ENCODE measurements around the gene TTLL12.

Gene TTLL12

DNA sequence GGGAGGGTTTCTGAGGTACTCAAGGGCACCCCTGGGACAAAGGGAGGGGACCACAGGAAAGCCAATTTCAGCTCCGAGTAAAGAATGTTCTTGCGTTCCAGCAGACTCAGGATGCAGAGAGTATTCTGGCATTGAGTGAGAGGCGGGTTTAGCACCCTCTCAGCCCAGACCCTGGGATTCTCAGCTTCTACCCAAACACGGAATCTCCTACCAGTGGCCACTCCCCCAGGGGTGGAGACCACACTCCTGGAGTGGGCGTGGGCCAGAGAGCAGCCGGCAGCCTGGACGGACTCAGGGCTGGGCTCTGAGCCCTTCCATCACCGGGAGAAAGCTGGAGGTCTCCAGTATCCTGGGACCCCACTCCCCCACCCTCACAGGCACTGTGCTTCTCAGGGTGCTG is 26.1 kb upstream of the TTLL12 start:
- no peak for DNase-seq

DNA sequence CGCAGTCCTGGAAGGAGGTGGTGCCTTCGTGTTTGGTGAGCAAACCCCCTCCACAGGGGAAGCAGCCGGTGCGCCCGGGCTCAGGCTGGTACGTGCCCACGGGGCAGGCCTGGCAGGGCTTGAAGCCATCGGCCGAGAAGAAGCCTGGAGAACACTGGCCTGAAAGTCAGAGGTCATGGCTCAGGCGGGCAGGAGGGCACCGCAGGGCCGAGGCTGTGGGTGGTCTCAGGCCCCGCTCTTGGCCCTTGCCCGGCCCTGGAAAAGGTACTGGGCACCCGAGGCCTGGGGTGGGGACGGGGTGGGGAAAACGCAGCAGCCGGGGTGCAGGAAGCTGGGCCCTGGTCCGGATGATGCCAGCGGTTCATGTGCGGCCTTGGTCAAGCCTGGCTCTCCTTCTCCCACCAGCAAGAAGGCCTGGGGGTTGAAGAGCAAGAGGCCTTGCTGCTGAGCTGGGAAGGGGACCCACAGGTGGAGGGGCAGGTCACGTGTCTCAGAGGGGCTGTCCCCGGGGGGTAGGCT is 25.6 kb upstream of the TTLL12 start:
- no peak for DNase-seq

DNA sequence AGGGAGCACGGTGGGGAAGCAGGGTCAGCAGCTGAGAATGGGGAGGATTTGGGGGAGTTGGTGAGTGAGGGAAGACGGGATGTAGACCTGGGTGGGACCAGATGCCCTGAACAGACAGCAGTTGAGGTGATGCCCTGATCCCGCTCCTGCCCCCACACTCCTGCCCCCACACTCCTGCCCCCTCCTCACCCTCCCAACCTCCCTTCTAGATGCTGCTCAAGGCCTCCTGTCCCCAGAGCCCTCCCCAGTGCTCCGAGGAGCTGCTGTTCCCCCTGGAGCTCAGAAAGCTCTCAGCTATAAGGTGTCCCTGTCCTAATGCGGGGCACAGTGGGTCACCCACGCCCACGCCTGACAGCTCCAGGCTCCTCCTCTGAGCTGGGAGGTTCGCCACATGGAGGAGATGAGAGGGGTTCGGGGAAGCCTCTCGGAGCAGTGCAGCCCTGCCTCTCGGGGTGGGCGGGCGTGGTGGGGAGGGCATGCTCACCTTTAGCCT is 25.1 kb upstream of the TTLL12 start:
- DNase-seq = no peak

DNA sequence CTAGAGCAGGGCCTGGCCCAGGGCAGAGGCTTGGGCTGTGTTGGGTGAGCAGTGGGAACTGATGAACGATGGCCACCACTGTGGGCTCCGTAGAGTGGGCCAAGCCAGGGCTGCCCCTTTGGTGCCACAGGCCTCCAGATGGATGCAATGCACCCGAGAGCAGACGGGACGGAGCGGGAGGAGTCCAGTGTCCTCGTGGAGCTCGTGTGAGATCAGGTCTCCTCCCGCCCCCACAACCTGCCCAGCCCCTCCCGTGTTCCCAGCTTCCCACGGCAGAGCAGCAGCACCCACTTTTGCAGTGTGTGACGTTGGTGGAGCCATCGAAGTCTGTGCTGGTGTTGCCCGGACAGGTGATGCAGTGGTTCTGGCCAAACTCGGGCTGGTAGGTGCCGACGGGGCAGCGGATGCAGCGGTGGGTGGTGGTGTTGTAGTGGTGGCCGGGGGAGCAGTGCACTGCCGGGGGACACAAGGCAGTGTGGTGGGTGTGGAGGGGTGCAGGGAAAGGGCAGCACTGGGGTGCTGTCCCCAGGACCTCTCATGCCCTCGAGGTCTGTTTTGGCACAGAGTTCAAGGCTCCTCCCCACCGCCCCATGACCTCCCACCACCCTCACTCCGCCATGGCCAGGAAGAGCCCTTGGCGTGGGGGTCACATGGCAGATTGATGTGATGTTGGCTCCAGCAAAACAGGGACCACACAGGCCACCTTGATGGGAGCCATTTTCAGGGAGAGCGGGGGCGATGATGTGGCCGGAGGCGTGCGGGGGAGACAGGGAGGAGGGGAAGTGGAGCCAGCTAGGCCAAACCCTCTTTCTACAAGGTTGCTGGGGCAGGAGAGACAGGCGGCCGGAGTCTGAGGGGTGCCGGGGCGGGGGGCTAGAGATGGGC is 23.9 kb upstream of the TTLL12 start:
- no peak for DNase-seq

DNA sequence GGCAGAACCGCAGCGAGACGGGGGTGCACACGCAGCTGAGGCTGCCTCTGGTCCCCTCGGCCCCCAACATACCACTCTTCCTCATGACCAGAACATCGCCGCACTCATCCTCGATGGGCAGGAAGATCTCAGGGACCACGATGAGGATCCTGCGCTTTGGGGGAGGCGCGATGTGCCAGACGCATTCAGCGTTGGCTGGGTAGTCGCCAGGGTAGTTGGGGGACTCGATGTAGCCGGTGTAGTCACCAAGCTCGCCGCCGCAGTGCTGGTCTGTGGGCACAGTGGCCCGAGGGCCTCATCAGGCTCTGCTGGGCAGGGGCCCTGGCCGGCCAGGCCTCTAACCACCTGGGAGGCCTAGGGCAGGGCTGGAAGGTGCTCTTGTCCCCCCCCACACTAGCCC is 23.0 kb upstream of the TTLL12 start:
- DNase-seq = no peak

DNA sequence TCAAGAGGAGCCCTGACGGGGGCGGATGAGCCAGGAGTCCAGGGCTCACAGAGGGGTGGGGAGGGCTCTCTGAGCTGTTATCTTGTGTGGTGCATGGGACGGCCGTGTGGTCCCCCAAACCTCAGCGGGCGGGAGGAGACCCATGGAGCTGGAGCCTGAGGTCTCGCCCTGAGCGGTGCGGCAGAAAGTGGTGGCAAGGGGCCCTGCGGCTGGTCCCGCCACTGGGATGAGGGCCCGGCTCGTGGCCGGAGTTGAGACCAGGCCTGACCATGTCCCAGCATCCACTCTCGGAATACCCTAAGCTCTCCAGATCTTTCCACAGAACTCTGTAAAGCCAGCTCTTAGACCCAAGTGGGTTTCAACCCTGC is 22.6 kb upstream of the TTLL12 start:
- no peak for DNase-seq

DNA sequence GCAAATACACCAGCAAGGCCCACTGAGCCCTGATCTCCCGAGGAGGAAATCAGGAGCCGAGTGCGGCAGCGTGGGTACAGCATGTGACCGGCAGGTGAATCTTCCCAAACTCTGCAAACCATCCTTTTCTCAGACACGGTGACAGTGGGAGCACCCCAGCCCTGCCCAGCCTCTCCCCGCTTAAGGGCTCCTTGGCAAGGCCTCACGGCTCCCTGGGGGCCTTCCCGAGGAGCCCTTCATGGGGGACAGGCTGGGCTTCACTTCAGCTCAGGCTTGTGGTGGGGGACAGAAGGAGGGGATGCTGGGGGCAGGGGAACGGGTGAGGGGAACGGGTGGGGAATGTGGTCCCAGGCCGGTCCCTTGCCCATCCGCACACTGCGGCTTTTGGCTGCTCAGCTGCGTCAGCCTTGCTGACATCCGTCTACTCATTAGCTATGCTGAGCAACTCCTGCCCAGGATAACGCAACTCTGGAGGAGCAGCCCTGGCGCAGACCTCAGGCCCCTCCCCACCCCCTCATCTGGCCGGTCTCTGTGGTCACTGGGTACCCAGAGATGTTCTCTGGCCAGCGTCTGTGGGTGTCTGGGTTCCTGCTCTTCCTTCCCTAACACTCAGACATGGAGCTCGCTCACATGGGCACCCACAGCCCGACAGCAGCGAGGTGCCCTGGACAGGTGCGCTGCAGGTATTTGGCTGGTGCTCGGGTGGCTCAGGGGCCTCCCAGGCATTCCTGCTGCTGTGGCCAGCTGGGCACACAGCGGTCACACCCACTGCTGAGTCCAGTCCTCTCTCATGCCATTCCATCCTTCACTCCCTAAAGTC is 22.0 kb upstream of the TTLL12 start:
- no peak for DNase-seq

DNA sequence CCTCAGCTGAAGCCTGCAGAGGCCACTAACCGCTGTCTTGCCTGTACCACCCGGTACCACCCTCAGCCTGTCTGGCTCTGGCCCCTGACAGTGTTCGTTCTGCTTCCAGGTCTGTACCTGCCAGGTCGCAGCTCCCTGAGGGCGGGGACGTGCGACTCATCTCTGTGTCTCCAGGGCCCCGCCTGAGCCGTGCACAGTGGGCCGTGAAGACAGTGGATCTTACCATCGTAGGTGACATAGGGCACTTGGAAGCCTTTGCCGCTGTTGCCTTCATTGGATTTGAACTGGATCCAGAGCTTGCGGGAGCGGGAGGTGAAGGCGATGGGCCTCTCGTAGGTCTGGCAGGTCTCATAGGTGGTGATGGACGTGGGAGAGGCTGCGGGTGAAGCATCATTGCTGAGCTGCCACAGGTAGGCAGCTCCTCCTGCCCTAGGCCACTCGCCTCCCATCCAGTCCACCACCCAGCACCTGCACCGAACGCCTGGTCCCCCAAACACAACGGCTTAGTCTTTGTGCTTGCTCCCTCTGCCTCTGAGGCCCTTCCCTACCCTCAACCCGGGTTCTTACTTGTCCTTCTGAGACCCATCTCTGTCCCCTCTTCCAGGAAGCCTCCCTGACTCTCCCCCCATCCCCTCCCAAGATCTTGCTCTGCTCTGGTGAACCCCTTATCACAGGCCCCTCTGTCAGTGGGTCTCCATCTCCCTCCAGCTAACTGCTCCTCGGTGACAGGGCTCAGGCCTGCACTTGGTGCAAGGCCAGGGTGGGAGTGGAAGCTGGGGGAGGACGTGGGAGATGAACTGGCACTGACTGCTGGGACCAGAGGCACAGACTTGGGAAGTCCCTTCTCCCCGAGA is 21.1 kb upstream of the TTLL12 start:
- DNase-seq = no peak

DNA sequence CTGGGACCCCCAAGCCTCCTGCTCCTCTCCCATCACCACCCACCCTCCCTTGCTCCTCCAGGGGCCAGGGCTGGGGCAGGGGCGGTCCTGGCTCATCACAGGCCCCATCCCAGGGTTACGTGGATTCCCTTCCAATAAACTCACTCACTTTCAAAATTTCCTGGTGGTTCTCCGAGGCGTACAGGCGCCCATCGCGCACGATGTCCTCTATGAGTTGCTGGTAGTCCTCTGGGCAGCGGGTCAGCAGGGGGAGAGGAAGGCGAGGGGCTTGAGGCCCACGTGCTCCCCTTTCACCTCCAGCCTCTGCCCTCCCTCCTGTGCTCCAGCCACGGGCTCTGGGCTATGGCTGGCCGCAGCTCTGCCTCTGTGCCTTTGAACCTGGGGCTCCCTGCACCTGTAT is 20.5 kb upstream of the TTLL12 start:
- DNase-seq = no peak

DNA sequence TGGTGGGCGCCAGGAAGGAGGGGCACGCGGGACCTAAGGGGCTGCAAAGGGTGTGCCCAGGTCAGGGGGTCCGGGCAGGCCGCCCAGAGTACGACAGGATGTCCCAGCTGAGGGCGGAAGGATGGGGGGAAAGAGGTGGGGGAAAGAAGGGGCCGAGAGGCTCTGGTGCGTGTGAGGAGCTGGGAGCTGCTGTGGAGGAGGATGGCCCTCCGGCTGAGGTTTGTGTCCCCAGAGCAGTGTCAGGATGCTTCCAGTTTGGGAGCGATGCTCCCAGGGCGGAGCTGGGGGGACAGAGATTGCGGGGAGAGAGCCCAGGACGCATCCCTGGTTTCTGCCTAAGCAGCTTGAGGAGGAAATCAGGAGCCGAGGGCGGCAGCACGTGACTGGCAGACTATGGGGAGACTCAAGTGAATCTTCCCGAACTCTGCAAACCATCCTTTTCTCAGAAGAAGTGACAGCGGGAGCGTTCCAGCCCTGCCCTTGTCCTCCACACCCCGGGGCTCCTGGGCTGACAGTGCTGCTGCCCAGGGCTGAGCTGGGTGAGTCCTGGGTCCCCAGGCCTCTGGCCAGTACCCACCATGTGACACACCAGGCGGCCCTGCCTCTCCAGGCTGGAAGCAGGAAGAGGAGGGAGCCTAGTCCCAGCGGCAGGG is 19.7 kb upstream of the TTLL12 start:
- no peak for DNase-seq

DNA sequence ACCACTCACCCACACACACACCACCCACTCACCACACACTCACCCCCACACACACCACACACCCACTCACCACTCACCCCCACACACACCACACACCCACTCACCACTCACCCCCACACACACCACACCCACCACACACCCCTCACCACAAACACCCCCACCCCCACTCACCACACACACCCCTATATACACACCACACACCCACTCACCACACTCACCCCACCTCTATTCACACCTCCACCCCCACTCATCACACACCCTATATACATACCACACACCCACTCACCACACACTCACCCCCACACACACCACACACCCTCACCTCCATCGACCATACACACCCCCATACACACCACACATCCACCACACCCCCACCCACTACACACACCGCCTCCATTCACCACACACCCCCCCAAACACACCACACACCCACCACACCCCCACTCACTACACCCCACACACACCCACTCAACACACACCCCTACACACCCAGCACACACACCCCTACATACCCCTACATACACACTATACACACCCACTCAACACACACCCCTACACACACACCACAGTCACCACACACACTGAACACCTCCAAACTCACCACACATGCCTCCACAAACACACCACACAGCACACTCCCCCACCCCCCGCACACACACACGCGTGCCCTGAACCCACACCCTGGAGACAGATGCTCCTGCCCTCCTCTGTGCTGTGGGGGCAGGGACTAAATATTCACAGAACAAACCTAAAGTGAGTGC is 19.0 kb upstream of the TTLL12 start:
- DNase-seq = no peak

DNA sequence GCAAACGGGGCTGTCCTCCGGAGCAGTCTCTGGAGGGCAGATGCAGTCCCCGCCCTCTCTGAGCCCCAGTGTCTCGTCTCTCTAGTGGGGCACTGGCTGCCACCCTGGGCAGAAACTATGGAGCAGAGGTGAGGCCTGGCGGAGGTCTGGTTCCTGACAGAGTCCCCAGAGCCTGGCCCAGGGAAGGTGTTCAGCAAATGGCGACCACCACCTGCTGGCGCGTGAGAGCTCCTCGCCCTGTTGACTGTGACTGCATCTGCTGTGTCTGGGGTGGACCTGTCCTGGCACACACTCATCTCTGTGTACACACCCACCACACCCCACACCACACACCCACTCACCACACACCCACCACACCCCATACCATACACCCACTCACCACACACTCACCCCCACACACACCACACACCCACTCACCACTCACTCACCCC is 18.3 kb upstream of the TTLL12 start:
- no peak for DNase-seq

DNA sequence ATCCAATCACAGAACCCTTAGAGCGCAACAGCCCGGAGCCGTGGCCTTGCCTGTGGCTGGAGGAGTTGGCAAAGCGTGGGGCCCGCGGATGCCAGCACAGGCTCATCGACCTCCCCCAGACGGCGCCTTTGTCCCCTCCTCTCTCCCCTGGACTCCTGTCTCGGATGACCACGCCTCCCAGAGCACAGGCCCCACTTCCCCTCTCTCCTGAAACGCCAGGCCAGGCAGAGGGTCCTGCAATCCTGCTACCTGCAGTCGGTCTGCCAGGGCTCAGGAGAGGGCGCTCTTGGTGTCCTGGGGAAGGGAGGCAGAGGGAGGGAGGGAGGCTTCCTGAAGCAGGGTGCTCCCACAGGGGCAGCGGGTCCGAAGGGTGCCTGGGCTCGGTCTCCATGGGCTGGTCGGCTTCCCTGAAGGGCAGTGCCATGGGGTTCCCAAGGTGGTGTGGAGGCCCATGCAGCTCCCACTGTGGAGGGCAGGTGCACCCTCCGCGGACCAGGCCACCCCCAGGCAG is 16.6 kb upstream of the TTLL12 start:
- DNase-seq = no peak

DNA sequence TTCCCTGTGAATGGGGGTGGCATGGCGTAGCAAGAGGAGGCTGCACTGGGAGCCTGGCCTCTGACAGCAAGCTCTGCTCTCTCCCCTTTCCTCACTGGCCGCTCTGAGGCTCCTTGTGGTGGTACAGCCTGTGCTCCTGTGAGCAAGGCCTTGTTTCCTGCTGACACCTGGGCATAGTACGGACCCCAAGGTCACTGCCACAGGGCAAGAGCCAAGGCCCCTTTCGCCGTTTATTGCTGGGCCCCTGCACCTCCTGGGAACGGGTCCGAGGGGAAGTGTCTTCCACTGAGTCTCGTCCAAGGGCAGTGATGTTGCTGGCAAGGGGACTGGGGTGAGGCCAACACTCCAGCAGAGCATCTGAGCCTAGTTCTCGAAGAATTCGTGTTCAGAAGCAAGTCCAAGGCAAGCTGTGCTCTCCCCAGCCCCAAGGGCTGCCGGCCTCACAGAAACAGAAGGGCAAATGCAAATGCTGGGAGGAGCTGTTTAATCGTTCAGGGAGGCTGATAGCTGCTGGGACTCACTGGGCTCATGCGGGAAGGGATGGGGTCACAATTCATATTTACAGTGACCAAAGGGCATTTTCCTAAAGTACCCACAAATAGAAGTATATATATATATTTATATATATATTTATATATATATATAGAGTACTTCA is 15.9 kb upstream of the TTLL12 start:
- no peak for DNase-seq

DNA sequence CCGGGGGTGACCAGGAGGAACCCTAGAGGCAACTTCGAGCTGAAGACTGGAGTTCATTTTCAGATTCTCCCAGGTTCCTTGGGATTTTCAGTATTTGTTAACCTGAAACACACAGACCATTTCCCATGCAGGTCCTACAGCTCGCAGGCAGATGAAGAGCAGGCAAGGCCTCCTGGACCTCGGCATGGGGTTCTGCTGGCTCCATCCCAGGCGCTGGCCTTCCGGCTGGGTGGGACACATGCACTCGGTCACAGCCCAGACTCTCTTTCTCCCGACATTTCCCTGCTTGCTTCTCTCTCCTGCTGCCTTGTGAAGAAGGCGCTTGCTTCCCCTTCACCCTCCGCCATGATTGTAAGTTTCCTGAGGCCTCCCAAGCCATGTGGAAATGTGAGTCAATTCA is 15.4 kb upstream of the TTLL12 start:
- no peak for DNase-seq

DNA sequence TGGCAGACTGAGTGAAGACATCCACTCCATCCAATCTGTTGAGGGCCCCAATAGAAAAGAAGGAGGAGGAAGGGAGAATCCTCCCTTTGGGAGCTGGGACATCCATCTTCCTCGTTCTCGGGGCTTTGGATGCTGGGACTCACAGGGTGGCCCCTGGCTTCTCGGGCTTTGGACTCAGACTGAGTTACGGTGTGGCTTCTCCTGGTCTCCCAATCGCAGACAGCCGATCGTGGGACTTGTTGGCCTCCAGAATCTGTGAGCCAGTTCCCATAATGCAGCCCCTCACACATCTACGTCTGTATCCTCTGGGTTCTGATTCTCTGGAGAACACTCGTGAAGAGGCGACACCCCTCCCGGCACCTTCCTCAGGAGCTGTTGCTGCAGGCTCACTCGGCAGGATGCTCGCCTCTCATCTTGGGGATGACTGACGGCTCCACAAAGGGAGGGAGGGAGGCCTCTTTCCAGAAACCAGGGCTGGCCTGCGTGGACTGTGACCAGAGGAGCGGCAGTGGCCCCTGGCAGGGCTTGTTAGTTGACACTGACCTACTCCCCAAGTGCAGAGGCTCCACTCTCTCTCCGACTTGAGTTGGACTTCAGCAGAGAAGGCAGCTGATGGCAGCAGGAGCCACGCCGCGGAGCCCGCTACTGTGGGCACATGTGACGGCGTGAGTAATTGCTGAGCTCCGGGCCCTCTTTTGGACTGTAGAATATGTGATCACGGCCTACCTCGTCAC is 14.7 kb upstream of the TTLL12 start:
- DNase-seq = no peak

DNA sequence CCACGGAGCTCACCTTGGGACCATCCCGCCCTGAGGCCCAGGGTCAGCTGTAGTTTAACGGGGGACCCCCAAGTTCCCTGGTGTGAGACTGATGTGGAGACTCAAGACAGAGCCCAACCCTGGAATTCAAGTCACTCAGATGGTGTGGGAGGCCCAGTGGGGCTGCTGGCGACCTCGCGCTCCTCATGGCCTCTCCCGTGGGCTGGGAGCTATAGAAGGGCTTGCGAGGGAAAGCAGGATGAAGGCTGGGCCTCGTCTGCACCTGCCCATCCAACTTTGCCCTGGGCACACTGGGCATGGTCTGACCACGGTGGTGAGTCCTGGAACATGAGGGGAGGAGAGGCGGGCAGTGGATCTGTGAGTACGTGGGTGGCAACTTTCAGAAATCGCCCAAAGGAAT is 13.6 kb upstream of the TTLL12 start:
- no peak for DNase-seq

DNA sequence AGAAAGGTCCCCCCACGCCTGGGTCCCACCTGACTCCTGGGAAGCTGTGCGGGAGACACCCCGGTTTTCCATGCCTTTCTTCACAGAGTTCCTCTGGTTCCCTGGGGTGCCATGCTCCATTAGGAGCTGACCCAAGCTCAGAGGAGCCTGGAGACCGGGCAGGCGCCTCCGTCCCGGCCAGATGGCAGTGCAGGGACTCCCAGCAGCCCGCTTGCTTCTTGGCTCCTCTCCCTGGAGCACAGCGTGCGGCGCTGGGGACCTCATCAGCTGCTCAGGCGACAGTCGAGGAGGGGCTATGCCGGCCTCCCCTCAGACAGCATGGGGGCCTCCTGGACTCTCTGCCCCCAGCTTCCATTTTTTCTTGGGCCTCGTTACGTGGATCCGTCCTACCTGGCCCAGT is 13.1 kb upstream of the TTLL12 start:
- no peak for DNase-seq

DNA sequence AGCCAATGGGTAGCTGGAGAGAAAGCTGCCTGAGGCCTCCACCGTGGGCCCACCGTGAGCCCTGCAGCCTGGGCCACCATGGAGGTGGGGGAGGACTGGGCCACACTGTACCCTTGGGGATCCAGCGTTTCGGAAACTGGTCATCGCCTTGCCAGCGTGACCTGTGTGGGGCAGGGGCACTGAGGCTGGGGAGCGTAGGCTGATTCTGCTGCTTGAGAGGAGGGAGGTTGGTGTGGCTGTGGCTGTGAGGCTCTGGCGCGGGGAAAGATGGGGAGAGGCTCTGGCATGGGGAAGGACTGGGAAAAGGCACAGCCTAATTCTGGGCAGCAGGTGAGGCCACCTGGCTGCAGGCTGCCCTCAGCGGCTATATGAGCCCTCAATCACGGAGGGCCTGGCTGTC is 12.6 kb upstream of the TTLL12 start:
- no peak for DNase-seq

DNA sequence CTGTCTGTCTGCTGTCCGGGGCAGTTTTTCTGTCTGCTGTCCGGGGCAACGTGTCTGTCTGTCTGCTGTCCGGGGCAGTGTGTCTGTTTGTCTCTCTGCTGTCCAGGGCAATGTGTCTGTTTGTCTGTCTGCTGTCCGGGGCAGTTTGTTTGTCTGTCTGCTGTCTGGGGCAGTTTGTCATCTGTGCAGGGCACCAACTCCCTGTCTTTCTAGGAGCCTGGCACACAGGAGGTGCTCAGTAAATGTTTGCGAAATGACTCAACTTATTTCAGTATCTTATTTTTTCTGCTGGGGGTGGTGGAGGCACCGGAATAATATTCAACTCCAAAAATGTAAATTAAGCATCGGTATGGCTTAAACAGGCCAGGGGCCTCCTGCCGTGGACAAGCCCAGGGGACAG is 12.0 kb upstream of the TTLL12 start:
- no peak for DNase-seq
